ENCODE data around the gene SHOC2.
"Not testable (repeated sequence)": the region's sequence is repeated elsewhere in the genome, so short reads cannot be mapped to it uniquely, and the experiment has no call there.

SHOC2 gene

DNA sequence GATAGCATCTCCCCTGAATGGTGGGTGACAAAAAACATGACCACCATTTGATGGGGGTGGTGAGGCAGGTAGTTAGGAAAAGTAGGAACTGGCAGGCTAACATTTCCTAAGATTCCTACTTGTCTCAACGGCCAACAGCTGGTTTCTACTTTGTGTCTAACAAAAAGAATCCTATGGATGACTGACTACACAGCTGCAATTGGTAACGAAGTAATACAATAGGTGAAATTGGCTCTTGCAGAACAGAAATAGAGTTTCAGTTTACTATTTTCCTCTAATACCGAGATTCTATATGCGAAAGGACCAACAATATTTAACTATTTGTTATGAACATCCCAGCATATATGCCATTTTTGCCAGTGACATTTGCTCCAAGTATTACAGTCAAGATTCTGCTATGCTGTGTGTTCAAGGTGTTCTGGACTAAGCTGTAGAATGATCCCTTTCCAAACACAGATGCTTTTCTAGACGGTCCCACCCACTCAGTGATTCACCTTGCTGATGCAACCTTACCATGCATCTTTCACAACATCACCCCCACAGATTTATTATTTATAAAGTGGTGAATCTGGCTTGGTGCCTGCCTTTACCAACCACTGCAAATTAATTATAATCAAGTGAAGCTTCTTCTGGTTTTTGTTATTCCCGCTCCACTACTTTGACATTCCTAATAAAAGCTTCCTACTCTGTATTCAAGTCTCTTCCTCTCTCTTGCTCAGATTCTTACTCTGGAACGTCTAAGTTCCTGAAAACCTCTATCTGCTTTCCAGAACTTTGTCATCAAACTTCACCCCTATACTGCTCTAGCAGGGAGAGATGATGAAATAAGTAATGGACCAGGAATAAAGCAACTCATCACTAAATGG is 17.2 kb upstream of the SHOC2 start:
- DNase-seq = peak in 1 of 2 donors; percentile 15

DNA sequence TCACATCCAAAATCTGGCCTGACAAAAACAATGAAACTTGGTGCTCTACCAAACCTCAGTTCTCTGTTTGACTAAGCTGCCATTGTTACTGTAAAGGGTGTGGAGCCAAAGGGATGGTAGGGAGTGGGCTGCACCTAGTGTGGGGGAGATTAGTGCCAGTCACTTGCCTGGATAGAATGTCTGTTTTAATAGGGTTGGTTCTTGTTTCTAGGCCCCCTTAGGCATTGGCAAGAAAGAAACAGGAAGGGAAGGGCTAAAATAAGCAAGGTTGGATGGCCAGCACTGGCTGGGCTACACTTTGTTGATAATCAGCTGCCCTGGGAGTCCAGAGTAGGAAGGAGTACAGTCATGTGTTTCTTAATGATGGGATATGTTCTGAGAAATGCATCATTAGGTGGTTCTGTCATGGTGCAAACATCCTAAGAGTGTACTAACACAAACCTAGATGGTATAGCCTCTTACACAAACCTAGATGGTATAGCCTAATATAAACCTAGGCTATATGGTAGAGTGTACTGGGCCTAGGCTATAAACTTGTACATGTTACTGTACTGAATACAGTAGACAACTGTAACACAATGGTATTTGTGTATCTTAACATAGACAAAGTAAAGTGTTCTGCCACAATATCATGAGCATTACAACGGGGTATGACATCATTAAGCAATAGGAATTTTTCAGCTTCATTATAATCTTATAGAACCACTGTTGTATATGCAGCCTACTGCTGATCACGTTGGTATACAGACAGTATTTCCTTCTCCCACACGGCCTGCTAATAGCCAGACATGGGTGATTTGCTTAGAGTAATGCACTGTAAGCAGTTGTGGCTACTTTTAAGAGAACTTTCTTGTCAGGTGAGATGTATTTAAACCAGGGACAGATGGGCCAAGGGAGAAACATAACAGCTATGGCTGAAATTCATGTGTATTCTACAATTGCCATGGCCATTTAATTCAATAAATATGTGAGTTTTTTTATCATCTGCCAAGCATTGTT is 15.8 kb upstream of the SHOC2 start:
- DNase-seq = peak in 1 of 2 donors; percentile 18

DNA sequence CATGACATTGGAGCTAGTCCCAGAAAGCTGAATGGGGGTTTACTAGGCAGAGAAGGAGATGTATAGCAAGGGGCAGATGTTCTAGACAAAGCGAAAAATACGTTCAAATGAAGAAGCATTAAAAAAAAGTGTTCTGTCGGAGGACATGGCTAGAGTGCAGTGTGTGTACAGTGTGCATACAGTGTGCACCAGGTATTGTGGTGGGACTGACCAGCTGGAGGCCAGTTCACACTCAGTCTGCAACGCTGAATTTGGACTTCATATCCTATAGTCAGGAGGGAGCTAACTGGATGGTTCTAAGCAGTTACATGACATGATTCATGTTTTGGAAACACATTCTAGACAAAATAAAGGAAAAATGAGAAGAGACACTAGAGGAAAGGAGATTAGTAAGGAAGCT is 9.3 kb upstream of the SHOC2 start:
- no peak for DNase-seq

DNA sequence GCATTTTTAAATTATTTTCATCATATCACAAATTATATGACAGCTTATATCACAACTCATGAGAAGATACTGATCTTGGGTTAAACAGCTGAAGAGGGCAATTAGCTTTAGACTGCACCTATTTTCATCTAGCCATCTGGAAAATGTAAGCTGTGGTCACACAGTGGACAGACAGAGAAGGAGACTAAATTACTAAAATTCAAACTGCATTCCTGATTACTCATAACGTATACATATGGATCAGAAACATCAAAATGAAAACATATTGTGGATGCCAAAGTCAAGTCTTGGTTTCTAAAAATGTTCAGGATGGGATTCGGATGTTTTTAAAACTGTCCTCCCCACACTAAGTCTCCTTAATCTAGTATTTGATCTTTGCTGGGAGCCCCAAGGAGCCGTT is 7.0 kb upstream of the SHOC2 start:
- DNase-seq = no peak

DNA sequence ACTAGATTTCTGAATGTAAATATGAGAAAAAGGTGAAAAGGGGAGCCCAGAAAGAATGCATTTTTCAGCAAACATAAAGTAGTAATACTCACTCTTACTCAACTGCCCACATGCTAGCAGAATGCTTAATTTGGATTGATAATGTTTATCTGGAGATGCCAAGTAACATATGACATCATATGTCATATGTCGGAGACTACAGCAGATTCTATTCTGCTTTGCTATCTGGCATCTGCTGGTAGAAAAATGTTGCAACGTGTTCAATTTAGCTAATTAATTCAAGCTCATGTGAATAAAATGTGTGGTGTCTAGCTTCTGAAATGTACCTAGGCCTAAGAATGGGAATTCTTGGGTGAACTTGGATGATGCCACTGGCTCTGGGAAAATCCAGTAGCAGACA is 5.0 kb upstream of the SHOC2 start:
- DNase-seq = no peak

DNA sequence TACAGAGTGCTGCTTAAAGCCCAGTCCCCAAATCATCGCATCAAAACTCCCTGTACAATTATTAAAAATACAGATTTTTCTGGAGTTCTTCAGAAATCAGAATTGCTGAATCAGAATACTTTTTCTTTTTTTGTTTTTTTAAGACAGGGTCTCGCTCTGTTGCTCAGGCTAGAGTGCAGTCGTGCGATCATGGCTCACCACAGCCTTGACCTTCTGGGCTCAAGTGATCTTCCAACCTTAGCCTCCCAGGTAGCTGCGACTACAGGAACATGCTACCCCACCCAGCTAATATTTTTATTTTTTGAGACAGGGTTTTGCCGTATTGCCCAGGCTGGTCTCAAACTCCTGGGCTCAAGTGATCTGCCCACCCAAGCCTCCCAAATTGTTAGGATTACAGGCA is 4.4 kb upstream of the SHOC2 start:
- DNase-seq = no peak

DNA sequence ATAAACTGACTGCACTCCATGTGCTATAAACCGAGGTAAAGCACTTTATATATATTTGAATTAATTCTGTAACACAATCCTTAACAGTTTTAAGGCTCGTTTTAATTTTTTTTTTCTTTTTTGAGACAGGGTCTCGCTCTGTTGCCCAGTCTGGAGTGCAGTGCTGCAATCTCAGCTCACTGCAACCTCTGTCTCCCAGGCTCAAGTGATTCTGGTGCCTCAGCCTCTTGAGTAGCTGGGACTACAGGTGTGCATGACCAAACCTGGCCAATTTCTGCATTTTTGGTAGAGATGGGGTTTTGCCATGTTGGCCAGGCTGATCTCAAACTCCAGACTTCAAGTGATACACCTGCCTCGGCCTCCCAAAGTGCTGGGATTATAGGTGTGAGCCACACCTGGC is 3.8 kb upstream of the SHOC2 start:
- DNase-seq = not testable (repeated sequence)

DNA sequence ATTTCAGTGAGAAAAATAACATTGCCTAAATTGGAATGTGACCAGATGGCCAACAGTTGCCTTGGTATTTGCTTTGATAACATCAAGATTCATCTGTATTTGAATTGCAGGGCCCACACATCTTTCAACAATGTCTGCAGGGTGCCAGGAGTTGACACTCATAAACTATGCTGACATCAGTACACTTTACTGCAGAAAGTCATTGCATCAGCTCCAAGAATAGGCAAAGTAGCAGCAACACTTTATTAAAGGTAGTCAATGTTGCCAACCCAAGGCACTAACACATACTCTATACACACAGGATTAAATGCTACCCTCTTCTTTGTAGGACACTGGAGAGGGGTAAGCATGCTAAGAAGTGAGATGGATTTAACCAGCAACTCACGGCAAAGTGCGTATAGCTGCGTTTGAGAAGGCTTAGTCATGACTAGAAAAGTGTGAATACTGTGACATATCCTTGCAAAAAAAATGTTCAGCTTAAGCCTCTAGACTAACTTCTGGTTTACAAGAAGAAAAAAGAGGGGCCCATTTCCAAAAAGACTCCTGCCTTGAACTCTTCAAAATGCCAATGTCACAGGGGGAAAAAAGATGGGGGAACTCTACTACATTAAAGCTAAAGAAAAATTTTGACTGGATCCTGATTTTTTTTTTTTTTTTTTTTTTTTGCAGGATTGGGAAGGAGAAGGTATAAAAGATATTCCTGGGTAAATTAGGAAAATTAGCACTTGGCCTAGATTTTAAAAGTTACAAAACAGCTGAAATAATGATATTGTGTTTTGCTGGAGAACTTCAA is 2.7 kb upstream of the SHOC2 start:
- no peak for DNase-seq

DNA sequence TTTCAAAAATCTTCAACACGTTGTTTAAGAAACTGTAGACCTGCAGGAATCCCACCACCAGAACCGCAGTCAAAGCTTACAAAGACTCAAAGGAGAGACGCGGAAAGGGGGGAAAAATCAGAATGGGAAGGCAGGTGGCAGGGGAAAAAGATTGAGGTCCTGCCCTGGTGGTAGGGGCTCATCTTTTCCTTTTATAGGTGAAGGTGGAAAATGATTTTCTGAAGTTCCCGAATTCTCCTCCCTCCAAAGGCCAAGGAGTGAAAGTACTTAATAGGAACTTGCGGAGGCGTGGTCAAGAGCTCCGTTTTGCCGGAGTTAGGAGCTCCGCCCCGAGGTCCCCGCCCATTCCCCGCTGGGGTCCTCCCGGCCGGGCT is 1.1 kb upstream of the SHOC2 start:
- peak in 1 of 2 donors; percentile 84 for DNase-seq

DNA sequence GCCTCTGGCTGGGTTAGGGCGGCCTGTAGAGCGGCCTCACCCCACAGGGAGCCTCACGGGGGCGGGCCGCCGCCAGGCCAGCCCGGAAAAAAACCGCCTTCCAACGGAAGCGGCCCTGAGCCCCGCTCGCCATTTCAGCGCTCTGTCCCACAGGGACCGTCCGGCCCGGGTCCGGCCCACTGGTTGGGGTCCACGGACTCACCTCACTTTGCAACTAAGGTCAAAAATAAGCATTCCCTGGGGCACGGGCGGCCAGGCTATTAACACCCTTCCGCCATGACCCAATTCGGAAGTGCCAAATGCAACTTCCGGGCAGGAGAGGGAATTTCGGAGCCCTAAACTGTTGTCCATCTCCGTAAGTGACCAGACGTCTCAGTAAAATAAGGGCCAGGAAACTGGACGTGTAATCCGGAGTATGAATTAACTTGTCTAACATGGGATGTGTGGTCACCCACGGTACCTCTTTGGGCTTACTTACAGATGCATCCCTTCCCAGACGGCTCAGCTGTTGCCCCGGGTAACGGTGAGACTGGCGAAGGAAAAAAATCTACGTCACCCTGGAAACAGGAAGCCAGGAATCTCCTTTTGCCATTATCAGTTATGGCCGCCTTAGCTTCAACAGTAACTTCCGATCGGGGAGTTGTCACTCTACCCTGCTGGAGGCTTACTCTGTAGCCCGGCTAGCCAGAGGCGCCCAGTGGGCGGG is 608 bp upstream of the SHOC2 start, which contains the start of gene BBIP1:
BBIP1 (minus strand) TSS at position 538 of the 706 bp plus-strand sequence. CDS start 1,023 bp downstream, outside the sequence.
- peak in 1 of 2 donors; percentile 80 for DNase-seq

DNA sequence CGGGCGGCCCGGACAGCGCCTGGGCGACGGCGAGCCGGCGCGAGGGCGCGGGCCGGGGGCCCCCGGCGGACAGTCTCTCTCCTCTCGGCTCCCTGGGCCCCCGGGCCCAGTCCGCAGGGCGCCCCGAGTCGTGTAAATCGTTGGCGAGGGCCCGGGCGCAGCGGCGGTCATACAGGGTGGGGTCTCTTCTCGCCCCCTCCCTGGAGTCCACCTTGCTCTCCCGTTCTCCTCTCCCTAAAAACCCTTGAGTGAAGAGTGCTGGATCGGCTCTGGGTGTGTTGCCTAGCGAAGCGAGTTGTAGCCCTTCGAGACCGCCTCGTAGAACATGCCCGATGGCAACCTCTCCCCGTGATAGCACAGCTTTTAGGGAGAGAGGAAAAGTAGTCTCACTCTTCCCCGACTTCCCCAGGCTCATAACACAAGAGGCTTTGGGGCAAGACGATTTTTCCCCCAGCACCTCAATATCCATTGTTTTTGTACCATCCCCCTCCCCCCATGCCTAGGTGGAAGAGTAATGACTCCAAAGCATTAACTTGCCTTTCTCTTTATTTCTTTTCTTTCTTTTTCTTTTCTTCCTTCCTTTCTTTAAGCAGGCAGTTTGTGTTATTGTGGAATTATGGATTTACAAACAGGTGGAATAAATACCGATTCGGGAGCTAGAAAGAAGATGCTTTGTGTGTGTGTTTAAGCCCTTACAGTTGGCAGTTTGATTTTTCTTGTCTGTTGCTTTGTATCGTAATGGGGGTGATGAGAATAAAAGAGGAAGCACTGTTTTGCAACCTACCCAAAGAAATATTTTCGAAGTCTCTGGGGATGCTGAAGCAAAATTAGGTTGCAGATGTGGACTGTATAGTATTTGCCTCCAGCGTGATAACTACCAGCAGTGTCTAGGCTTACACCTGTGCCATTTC is 822 bp downstream of the SHOC2 start:
- peak in 1 of 2 donors; percentile 16 for DNase-seq

DNA sequence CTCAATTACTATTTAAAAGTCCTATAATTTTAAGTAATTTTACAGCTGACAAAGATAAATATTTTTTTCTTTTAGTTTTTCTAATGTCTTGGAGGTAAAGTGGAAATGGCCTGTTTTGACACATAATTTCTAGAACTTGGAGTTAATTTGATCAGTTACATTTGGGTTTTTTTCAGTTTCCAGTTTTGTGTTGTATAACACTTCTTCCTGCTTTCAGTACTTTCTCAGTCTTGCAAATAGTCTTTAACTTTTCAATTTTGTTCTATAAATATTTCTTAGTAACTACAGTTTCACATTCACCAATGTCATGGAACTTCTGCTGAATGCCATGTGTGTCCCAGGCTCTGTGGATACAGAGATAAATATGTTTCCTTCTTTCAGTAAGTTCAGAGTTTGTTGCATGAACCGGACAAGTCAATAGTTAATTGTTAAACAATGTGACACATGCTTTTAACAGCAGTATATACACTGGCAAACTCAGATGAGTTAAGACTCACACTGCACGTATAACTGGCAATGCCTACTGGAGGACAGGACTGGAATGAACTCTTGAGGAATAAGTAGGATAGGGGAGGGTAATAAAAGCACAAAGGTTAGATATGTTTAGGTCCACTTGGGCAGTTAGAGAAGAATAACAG is 4.6 kb downstream of the SHOC2 start:
- DNase-seq = no peak

DNA sequence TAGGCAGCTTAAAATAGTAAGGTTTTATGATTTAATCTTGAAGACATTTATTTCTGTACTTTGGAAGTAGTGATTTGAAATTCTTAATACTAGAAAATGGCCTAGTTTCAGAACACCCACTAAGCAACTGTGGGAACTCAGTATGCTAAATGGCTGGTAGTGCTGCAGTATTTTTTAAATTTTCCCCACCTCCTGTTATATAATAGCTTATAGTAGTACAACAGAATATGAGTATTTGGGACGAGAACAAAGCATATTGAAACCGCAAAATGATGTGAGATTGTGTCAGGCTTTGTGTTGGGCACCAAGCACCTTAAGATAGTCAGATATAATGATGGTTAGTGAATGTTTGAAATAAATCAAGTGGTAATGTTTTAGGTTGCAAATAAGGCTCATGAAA is 8.1 kb downstream of the SHOC2 start:
- no peak for DNase-seq

DNA sequence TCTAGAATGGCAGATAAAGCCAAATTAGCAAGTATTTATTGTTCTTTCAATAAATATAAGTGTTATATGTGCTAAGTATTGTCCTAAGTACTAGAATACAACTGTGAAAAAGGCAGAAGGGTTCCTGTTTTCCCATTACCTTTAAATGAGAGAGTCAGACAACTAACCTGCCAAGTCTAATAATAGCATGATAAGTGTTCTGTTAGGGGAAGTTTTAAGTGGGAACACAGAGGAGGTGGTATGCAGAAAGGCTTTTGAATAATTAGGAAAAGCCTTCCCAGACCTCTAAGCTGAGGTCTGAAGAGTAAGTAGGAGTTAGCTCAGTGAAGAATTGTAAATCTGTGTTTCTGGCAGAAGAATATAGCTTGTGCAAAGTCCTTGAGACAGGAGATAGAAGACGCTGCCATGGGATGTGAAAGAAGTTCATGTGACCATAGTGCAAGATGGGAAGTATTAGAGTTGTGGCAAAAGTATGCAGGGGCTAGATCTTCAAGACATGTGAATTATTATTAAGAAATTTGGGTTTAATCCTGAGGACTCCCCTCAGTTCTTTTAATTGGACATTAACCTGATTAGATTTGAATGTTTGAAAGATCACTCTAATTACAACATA is 12.5 kb downstream of the SHOC2 start:
- no peak for DNase-seq

DNA sequence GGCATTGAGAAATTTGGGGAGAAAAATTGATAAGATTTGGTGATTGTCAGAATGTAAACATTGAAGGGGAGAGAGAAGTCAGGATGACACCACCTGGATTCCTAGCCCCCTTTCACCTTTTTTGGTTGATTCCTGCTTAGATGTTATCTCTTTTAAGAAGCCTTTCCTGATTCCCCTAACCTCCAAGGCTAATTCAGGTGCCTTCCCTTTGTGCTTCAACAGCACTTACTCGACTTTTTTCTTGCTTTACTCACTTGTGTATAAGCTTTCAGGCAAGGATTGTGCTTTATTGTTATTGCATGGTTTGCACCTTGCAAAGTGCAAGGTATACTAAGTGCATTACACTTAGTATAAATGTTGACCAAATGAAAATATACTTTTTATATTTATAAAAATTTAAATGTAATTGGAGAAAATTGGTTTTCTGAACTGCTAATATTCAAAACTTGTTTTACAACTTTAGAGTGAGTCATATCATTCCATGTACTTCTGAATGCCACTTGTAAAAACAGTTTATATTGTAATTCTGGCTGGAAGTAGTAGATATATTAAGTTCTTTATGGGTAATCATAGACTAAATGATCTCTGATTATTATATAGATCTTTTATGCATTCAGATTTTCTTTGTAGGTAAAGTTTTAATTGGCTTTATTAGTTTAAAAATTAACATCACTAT is 13.2 kb downstream of the SHOC2 start:
- no peak for DNase-seq

DNA sequence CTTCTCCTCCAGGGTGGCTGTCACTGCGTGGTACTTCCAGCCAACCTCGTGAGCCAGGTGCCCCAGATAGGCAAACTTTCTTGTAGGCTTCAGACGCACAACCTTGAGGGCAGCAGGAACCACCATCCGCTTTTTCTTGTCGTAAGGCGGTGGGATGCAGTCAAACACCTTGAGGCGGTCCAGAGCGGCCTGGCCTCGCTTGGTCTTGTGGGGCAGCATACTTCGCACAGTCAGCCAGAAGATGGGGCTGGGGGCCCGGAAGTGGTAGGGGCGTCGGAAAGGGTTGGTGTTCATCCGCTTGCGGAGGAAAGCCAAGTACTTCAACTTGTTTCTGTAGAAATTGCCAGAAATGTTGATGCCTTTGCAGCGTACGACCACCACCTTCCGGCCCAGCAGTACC is 17.4 kb downstream of the SHOC2 start:
- no peak for DNase-seq

DNA sequence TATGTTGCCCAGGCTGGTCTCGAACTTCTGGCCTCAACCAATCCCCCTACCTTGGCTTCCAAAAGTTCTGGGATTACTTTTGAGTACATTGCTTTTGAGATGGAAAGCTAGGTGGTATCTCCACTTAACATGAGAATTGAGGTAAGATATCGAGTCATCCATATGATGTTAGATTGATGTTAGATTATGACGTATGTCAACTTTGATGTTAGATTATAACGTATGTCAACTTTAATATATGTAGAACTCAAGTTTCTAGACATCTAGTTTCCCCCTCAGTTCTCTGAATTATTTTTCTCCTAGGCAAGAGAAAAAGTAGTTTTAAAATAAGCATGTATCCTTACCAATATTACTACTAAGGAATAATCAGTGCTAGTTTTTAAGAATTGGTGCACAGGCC is 20.0 kb downstream of the SHOC2 start:
- DNase-seq = no peak

DNA sequence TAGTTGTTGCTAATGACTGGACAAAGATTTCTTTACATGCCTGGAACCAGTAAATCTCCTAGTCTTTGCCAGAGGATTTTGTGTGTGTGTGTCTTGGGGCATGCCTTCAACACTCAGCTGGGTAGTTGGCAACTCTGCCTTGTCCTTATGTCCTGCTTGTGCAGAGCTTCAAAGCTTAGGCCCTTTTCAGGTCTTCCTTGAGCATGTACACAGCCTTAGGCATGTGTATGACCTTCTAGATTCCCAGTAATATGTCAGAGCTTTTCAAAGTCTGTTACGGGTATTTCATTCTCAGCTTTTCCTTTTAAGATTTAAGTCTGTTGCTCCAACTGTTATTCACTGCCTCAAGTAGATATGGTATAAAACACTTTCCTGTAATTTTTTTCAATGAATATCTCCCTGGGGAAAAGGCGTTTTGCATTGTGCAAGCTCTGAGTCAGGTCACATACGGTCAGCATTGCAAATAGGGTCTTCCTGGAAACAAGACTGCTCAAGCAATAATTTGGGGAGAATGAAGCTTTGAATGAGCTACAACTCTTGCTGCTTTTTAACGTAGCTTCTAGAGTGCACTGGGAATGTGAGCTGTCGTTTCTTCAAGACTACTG is 25.5 kb downstream of the SHOC2 start:
- DNase-seq = no peak

DNA sequence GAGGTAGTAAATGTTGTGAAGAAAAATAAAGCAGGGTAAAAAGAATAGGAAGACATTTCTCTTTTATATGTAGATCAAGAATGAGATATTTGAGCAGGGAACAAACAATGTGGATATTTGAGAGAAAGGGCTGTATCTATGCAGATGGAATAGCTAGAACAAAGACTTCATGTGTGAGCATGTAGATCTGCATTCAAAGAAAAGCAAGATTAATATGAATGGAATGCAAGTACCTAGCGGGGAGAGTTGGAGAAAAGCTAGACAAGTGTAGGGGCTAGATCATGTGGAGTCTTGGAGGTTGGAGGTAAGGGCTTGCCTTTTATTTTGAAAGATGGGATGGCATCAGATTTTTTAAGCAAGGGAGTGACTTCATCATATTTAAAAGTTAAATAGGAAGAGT is 27.1 kb downstream of the SHOC2 start:
- no peak for DNase-seq

Data from stimulated activated CD4-positive, alpha-beta T cell treated with anti-CD3 and anti-CD28 coated beads, Interleukin-2, amount 100 ng/mL, for 48 hours (primary cell).